SK-N-DZ (cell line): ENCODE measurements around the gene PALLD.

Experiments used
- DNase-seq: peaks from one replicate; pipeline ENCODE4 v3.0.0-alpha.2; 2015; ENCODE audit warnings: low spot score

Gene PALLD

GRCh38 chr4:168759321-168759720, 262.5 kb downstream of the PALLD start:
- no peak for DNase-seq

- no peak for DNase-seq
These were observed 263.2 kb downstream of the PALLD start for GRCh38 chr4:168759959-168760527.

DNA sequence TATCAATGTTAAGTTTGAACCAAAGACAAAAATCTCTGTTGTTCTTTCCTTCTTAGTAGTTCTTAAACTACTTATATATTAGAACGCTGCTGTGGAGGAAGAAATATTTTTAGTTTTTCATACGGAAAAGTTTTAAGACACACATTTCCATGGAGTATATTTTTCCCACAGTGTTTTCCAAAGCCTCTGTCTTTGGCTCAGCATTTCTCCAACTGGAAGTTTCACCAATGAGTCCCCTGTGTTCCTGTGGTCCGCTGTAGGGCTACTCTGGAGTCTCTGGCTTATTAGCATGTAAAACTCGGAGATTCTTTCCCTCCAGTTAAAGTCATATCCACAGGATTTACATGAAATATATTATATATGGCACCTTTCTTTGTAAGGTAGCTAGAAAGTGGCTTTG, 264.2 kb downstream of the PALLD start:
- DNase-seq: no peak

DNA sequence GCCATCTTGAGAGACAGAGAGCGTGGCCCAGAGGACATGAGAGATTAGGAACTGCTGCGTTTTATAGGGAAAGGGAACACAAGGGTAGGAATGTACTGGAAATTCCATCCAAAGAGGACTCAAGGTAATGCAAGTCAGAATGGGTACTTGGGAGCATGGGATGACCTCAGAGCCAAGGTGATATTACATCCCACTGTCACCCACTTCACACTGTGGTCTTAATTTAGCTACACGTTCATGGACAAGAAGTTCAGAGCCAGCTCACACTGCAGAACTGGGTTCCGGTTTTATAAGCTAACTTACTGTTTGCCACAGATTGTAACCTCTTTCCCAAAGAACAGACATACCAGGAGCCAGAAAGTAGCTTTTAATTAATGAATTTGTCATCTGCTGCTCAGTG, 268.5 kb downstream of the PALLD start:
- no peak for DNase-seq

DNA sequence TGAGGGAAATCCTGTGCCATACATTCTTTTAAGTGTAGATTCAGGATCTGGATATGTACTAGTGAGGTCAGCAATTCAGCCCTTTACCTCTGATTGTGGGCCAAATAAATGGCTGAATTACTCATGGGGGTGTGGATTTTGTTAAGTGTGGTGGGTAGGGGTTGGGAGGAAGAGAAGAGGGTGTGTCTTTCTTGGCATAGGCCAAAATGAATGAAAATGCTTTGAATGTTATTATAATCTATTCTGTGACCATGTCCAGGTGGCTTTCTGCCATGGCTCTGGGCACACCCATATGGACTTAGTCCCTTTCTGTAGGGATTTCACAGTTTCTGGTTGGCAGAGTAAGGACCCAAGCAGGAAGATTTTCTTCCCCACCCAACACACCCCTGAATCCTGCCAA, 268.9 kb downstream of the PALLD start:
- DNase-seq: no peak

- no peak for DNase-seq
These were observed 269.9 kb downstream of the PALLD start for GRCh38 chr4:168766604-168767316.

DNA sequence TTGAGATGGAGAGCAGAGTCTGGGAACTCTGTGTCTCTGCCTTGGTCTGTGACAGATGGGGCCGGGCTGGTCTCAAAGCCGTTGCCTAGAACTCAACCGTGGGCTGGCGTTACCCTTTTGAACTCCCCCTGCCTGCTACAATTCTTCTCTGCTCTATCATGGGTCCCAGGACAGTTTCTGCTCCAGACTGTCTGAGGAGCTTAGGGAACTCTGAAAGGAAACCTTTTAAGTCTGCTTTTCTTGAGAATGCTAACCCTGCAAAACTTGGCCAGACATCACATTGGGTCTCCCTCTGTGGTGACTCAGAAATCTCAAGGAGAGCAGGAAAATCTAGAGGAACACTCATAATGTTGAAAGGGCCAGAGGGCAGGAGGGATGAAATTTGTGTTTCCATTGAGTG, 272.6 kb downstream of the PALLD start:
- DNase-seq: no peak

GRCh38 chr4:168769837-168770236, 273.0 kb downstream of the PALLD start:
- no peak for DNase-seq

DNA sequence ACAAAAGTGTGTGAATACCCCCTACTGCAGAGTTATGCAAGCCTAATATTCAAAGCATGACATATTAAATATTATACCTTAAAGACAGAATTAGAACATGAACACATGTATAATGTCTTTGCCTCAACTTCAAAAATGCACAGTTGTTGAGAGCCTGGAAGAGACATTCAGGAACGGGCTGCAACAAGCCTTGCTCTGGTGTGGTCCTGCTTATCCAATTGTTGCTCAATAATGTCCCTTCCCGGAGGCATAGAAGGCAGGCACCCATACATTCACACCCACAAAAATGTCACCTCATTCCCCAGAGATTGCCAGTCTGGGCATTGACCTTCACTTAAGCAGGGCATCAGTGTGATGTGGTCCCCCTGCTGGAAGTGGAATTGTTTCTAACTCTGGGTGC, 274.4 kb downstream of the PALLD start:
- DNase-seq: no peak

GRCh38 chr4:168773388-168774195, 276.7 kb downstream of the PALLD start:
- no peak for DNase-seq

DNA sequence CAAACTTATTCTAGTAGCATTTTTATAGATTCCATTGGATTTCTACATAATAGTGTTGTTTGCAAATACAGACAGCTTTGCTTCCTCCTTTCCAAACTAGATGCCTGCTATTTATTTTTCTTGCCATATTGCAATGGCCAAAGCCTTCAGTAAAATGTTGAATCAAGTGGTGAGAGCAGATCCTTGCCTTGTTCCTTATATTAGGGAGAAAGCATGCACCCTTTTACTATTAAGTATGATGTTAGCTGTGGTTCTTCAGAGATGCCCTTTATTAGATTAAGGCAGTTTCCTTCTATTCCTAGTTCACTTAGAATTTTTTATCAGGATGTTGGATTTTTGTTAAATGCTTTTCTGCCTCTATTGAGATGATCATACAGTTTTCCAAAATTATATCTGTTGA, 279.5 kb downstream of the PALLD start:
- DNase-seq: no peak

- DNase-seq: no peak
These were observed 280.6 kb downstream of the PALLD start for GRCh38 chr4:168777277-168777965.

DNA sequence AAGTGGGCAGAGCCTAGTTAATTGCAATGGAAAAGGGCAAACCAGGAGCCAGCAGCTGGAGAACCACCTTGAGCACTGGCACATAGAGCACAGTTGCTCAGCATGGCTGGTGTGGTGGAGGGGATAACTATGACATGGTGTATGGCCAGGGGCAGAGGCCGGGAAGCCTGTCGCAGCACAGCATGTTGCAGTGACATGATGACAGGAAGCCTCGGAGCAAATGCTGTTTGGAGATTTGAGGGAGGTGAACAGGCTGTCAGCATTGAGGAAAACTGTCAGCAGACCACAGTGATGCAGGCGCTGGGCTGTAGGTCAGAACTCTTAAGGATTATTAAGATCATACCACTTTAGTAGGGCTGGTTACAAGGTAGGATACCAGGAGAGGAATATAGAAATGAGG, 284.5 kb downstream of the PALLD start:
- no peak for DNase-seq

- DNase-seq: no peak
These were observed 285.1 kb downstream of the PALLD start for GRCh38 chr4:168781926-168782325.

DNA sequence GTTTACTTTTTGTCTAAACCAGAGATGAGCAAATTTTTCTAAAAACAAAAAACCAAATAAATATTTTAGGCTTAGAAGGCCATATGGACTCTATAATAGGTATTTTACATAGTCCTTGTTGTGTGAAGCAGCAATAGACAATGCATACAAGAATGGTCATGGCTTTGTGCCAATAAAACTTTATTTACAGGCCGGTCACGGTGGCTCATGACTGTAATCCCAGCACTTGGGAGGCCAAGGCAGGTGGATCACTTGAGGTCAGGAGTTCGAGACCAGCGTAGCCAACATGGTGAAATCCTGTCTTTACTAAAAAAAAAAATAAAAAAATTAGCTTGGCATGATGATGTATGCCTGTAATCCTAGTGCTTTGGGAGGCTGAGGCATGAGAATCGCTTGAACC, 285.6 kb downstream of the PALLD start:
- DNase-seq: no peak

- DNase-seq: no peak
These were observed 288.1 kb downstream of the PALLD start for GRCh38 chr4:168784786-168785461.

- no peak for DNase-seq
These were observed 290.5 kb downstream of the PALLD start for GRCh38 chr4:168787334-168787733.

DNA sequence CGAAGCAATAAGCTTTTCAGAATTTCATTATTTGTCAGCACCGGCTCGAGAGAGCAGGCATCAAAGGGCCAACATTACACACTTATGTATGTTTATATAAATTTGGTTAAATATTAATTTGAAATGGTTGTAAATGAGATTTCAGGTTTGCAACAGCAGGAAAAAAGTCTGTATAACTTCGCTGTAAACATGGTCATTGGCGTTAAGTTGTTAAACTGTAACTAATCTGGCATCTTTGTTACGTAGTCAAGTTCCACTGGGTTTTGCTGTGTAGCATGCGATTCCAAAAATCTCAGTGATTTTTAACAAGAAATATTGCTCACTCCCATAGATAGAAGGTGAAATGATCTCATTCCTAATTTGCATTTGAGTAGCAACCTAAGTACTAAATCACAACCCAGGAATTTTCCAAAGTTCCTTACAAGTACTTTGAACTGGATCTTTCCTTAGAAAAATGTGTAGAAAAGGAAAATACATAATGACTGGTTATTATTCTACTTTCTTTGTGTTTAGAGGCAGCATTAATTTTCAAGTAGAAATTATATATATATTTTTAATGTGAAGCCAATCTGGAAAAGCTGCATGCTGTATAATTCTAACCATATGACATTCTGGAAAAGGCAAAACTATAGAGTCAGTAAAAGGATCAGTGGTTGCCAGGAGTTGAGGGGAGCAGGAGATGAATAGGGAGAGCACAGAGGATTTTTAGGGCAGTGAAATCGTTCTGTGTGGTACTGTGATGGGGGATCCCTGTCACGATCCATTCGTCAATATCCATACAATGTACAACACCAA, 291.1 kb downstream of the PALLD start:
- no peak for DNase-seq

- DNase-seq: no peak
These were observed 294.0 kb downstream of the PALLD start for GRCh38 chr4:168790898-168791297.

- peak; percentile 8 for DNase-seq
These were observed 294.5 kb downstream of the PALLD start for GRCh38 chr4:168791376-168791775.

DNA sequence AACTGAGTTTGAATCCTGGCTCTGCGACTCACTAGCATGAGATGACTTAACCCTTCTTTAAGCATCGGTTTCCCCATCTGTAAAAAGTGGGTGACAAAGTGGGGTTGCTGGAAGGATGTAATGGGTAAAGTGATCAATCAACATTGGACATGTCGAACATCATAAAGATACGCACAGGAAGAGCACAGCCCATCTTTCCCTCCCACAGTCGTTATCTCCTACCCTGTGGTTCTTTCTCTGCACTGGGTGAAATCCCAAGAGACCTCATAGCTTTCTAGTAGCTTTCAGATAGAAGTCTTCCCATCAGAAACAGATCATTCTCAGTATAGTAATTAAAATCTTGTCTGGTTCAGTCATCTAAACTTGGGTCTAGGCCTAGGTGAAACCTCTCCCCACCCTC, 296.7 kb downstream of the PALLD start:
- DNase-seq: no peak
